Bone marrow (tissue), 2 donors: ENCODE data around the gene AKT3.
"Not testable (repeated sequence)": the region's sequence is repeated elsewhere in the genome, so short reads cannot be mapped to it uniquely, and the experiment has no call there.

Source experiments
- DNase-seq, 2 donors: peaks; one replicate each; lab custom pipeline; 2025; lab: John Stamatoyannopoulos, UW

The AKT3 gene

GRCh38 chr1:243850202-243850451 lies at the start of gene AKT3:
TSS of gene AKT3 (minus strand) at chr1:243850243. CDS start at chr1:243843170, 7,073 bp downstream.
- peak in 1 of 2 donors; percentile 59 for DNase-seq

GRCh38 chr1:243898278-243898677 lies 48.2 kb upstream of the AKT3 start:
- DNase-seq, result no peak

DNA sequence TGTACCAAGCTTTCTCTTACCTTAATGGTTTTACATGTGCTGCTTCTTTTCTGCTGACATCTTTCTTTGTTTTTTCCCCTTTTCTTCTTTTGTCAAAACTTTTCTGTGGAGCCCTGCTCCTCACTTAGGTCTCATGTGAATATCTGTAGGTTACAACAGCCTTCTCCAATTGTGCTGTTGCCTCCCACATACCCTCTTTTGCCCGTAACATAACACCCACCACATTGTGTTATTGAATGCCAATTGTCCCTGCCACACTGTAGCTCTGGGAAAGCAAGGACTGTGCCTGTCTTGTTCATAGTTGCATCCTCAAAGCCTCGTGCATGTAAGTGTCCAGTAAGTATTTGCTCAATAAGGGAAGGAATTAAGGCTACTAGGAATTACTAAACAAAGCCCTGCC lies 46.3 kb upstream of the AKT3 start:
- DNase-seq, result no peak

- no peak for DNase-seq
Observed at GRCh38 chr1:243892456-243892855, 42.4 kb upstream of the AKT3 start.

- no peak for DNase-seq
Observed at GRCh38 chr1:243890576-243890975, 40.5 kb upstream of the AKT3 start.

- no peak for DNase-seq
Observed at GRCh38 chr1:243885806-243886205, 35.8 kb upstream of the AKT3 start.

GRCh38 chr1:243884603-243885002 lies 34.6 kb upstream of the AKT3 start:
- DNase-seq, result no peak

DNA sequence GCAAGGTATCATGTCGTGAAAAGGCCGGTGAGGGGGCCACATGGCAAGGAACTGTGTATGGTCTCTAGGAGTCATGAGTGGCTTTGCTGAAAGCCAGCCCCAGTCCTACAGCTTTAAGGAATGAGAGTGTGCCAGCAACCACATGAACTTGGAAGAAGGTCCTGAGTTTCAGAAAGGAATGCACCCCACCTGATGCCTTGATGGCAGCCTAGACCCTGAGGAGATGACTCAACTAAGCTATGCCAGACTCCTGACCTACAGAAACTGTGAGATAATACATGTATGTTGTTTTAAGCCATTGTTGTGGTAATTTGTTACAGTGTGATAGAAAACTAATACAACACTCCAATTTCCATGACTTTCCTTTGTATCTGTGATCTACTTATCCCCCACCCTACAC lies 33.5 kb upstream of the AKT3 start:
- no peak for DNase-seq

DNA sequence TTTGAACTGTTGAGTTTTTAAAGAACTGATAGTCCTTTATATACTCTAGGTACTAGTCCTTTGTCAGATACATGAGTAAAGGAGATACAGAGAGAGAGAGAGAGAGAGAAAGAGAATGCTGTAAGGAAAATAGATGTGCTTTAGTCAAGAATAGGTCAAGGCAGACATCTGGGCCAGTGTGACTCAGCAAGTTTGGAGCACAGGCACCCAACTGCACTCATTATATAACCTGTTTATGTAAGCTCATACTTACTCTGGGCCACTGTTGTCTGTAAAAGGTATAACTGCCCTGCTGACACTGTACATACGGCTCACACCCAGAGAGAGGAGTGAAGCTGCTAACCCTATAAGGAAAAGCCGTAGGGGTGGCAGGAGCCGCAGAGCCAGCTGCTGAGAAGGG lies 32.2 kb upstream of the AKT3 start:
- no peak for DNase-seq

GRCh38 chr1:243877058-243877457 lies 27.0 kb upstream of the AKT3 start:
- DNase-seq, result not testable (repeated sequence)

GRCh38 chr1:243855616-243856318 lies 5.7 kb upstream of the AKT3 start:
- DNase-seq, result no peak

- DNase-seq, result no peak
Observed at GRCh38 chr1:243851765-243852164, 1.7 kb upstream of the AKT3 start.

GRCh38 chr1:243851257-243851756 lies 1.3 kb upstream of the AKT3 start:
- peak in 1 of 2 donors; percentile 7 for DNase-seq

DNA sequence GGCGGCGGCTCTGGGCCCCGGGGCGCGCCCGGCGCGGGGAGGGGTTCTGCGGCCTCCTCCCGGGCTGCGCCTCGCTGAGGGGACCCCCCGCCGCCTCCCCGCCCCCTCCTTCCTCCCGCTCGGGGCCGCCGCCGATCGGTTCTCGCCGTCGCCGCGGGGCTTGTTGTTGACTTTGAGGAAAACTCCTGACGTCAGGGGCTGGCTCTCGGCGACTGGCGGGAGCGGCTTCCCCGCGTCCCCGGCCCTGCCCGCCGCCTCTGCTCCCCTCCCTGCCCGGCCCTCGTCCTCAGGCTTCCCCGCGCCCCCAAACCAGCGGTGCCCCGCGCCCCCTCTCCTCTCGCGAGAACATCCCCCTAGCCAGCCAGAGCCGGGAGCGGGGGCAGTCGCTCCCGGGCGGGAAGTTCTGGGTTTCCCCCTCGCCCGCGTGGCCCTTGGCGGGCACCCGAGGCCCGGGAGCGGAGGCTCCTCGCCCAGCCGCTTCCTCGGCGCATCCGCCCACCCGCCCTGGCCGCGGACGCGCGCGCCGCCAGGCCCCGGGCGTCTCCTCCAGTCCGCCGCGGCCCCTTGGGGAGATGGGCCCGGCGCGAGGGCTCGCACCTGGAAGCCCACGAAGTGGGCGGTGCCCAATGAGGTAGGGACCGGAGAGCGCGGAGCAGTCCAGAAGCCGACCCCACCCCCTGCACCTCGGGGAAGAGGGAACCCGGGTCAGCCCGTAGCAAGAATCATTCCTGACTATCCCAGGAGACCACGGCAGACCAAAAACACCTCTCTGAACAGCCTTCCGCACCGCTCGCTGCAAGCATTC lies 611 bp upstream of the AKT3 start:
- peak; percentile 59 to 60 for DNase-seq

DNA sequence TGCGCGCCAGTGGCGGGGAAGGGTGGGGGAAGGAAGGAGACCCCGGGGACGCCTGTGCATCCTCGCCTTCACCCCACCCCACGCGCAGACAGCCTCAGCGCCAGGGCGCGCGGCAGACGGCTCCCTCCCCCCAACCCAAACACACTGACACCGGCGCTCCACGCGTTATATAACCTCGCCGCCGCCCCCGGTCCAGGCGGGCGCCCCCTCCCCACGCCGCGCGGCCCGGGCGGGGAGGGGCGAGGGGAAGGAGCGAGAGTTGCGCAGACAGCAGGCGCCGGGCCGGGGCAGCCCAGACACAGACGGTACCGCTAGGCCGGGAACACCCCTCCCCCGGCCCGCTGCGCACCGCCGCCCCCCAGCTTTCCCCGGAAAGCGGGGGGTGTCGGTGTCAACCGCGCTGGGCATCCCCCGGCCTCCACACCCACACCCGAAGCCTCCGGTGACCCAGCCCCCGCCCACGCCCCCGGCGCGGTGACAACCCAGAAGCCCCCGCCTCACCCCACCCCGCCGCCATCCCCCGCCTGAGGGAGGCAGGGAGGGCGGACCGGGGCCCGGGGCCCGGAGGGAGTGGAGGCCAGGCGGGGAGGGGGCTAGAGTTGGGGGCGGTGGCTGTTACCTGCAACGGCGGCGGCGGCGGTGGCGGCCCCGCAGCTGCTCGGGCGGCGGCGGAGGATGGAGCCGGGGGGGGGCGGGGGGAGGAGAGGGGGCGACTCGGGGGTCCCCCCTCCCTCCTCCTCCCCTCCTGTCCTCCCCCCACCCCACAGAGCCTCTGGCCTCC lies 432 bp downstream of the AKT3 start:
- DNase-seq, result peak; percentile 36 to 57

DNA sequence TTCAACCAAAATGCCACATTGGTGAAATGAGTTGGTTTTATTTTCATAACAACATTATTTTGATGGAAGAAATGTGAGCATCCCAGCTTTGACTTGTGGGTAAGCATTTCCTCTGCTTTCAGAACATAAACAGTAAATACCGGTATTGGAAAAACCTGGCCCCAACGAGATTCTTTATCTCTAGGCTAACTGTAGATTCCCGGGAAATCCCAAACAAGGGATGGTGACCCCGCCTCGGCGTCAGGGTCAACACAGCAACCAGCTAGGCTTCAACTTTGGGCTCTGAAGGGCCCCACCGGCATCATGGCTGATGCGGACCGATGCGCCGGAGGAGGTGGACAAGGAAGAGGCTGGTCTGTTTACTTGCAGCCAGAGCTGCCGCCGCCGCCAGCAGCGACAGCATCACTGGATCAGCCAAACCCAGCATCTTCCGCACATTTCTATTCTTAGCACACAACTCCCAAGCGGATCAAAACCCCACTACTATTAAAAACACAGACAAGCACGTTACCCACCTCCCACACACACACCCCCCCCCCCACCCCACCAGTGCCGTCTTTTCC lies 1.1 kb downstream of the AKT3 start:
- peak; percentile 36 to 87 for DNase-seq

DNA sequence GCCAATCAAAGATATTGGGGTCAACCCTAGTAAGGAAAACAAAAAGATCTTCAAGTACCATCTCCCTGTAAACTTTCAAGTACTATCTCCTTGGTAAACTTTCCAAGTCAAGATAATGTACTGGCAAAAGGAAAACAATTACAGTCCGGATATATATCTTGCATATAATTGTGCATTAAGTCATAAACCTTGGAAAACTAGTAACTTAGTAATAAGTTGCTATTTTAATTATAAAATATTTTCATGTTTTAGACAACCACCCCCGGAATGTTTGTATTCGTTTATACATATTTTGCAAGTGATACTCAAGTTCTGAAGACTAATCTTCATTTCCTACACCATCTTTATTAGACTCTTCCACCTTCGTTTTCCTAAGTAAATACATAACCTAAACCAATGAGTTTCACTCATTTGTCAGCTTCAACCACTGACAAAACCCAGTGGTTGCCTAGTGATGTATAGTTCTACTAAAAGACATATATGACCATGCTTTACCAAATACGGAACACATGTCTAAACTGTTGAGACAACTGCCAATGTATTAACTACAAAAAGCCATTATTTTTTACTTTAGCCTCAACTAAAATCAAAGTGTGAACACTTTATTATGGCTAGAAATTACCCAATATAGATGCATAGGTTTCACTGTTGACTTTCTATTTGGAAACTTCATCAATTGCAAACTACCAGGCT lies 1.7 kb downstream of the AKT3 start:
- DNase-seq, result no peak

DNA sequence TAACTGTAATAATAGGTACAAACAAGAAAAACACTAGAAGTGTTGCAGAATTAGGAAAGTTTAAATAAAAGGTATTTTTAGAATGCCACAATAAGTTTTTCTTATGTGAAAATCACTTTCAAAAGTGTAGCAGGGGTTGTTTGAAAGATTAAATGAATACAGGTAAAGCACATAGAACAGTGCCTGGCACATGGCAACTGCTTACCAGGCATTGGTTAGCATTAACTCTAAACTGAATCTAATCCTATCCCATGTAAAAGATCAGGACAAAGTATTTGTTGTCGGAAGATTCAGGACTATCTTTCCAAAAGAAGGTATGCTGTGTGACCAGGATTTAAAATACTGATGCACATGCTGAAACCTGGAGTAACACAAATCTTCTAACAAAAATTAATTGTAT lies 3.3 kb downstream of the AKT3 start:
- no peak for DNase-seq

DNA sequence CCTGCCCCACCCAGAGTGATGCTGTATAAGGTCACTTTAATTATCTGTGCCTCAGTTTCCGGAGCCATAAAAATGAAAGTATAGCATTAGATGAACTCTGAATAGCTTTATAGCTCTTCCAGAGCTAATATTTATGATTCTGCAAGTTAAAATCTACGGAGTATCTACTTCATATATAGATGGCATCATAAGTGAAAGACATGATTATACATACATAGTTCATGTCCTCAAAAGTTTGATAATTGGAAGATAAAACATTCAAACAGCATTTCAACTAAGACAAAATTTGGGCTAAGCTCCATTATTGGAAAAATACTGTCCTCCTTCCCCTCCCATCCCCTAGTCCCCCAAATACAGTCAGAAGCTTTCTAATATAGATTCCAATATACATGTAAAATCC lies 4.2 kb downstream of the AKT3 start:
- no peak for DNase-seq

DNA sequence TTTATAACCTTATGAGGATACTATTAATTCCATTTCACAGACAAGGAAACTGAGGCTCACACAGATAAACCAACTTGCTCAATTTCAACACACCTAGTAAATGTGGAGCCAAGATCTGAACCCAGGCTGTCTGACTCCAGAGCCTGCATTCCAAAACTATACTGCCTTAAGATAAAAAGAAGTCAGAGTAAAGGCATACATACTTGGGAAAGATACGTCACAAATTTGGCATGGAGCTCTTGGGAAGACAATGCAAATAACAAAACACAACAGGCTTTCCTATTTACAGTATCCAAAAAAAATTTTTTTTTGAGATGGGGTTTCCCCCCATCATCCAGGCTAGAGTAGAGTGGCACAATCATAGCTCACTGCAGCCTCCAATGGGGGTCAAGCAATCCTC lies 5.9 kb downstream of the AKT3 start:
- DNase-seq, result no peak

DNA sequence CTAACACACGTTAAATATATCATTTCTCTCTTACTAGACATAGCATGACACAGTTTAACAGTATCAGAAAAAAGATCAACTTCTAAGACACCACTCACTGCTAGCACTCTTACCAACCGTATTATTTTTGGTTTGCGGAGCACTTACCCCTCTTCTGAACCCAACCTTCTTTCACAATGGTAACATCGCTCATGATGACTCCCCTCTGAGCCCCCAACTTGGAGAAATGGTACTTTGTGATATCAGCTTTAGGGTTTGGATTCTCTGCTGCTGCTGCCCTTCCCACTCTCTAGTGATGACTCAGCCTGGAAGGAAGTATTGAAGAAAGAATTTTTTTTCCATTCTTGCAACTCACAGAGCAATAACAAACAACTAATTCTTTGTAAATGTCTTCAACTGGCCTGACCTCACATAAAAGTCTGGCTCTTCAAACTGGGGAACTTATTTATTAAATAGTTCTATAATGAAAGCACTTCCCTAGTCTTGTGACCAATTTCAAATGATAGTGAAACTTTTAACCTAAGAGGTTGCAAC lies 7.0 kb downstream of the AKT3 start:
- peak; percentile 7 to 71 for DNase-seq

- no peak for DNase-seq
Observed at GRCh38 chr1:243842161-243842560, 7.9 kb downstream of the AKT3 start.
